SKM-1 (cell line): ENCODE data around the gene AKAP9.
"Not testable (repeated sequence)": the region's sequence is repeated elsewhere in the genome, so short reads cannot be mapped to it uniquely, and the experiment has no call there.

Experiments used
- DNase-seq: peaks from one replicate; lab custom pipeline; 2025; ENCODE audit not compliant: unreplicated experiment; lab: John Stamatoyannopoulos, UW

Gene AKAP9

GRCh38 chr7:92006046-92006445 is 65.4 kb downstream of the AKAP9 start:
- DNase-seq = no peak

DNA sequence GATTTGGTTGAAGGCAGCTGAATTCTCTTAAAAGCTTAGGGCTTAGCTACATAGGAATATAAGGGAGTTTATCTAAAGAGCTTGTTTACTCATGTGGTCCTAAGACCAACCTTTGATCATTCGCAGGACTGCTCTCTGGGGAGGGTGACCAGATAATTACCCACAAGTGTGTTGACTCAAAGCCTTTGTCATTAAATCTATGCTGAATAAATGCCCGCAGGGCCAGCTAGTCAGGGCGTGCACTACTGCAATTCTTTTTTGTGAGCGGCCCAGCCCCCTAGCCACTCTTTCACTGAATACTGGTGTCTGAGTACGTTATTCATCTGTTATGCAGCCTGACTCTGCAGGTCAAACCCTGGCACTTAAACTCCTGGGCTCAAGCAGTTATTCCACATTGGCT is 69.6 kb downstream of the AKAP9 start:
- DNase-seq = no peak

DNA sequence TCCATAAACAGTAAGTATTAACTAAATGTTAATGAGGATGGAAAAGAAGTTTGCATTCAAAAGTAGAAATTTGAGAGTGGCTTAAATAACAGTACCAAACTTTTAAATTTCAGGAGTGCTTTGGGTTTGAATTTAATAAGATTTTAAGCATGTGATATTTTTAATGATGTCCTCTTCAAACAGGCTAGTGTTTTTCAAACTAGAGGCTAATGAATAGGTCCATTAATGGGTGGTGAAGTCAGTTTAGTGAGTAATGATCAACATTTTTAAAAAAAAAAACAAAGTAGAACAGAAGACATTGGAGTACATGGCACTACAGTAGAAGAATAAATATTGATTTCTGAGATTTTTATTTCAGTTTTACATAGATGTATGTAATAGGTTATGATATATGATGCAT is 72.9 kb downstream of the AKAP9 start:
- DNase-seq = no peak

DNA sequence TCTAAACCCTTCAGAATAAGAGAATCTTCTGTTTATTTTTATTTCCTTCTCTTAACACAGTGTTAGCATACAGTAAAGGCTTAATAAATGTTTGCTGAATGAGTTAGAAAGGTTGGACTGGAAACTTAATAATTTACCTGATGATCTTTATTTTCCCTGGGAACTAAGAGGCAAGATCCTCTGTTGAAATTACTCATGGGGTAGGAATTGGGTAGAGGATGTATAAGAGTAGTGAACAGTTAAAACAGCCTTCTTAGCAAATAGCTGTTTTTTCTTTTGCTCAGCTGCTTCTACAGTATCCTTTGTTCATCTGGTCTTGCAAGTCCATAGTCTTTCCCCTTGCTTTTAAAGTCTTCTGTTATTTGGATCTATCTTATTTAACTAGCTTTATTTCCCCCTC is 80.0 kb downstream of the AKAP9 start:
- DNase-seq = no peak

DNA sequence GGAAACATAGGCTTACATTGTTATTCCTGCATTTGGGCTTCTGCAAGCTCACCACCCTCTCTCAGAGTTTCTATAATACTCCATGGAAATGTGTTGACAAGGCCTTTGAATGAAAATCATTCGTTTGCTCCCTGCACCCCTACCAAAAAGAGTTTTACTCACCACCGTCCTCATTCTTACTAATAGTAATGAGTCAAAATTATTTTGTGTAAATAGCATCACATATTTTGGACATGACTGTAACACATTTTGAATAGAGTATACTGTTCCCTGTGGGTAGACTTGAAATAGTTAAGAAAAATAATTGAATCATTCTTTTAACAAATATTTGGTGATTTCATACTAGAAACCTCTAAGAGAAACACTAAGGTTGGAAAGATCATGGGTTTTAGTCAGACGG is 84.6 kb downstream of the AKAP9 start:
- no peak for DNase-seq

- DNase-seq = not testable (repeated sequence)
Observed at GRCh38 chr7:92026635-92027034, 86.0 kb downstream of the AKAP9 start.

DNA sequence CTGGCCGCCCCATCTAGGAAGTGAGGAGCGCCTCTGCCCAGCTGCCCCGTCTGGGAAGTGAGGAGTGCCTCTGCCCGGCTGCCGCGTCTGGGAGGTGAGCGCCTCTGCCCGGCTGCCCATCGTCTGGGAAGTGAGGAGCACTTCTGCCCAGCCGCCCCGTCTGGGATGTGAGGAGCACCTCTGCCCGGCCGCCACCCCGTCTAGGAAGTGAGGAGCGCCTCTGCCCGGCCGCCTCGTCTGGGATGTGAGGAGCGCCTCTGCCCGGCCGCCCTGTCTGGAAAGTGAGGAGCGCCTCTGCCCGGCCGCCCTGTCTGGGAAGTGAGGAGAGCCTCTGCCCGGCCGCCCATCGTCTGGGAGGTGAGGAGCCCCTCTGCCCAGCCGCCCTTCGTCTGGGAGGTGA is 86.5 kb downstream of the AKAP9 start:
- DNase-seq = not testable (repeated sequence)

DNA sequence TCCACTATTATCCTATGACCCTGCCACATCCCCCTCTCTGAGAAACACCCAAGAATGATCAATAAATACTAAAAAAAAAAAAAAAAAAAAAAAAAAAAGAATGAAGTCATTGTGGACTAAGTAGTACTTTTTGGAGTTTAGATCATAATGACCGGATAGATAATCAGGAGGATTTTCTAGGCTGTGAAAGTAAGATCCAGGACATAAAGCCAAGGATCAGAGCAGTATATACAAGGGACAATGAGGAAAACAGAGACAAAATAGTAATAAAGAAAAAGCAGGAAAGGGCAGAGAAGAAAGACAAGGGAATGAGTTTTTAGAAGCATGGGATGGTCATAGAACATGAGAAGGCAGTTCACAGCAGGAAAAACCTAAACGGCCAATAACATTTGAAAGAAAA is 87.6 kb downstream of the AKAP9 start:
- no peak for DNase-seq

DNA sequence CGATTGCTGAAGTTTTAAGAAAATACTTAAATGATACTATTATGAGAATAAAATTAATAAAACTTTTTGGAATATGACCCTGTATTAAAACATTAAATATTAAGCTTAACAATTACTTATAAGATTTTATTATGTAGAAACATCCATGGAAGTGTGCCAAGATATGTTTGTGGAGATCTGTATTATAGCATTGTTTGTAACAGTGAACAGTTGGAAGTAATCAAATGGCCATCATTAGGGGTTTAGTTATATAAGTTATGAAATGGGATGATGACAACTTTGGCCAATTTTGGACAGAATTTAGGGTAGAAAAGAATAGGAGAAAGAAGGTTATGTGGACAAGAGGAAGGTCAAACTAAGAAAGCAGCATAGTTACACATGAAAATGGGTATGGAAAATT is 88.0 kb downstream of the AKAP9 start:
- no peak for DNase-seq

DNA sequence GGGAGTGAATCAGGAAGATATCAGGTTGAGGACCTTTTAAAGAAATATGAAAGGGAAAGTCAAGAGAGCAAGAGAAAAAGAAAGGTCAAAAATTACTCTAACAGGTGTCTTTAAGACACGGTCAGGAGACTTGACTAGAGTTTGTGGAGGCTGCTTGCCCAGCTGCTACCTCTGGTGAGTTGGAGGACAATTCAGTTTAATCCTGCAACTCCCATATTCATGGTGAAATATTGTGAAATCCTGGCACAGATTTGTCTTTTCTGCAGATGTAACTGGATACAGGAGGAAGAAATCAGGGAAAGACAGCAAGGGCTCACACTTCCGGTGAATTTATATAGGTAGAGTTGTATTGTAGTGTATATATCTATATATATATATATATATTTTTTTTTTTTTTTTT is 93.5 kb downstream of the AKAP9 start:
- no peak for DNase-seq

DNA sequence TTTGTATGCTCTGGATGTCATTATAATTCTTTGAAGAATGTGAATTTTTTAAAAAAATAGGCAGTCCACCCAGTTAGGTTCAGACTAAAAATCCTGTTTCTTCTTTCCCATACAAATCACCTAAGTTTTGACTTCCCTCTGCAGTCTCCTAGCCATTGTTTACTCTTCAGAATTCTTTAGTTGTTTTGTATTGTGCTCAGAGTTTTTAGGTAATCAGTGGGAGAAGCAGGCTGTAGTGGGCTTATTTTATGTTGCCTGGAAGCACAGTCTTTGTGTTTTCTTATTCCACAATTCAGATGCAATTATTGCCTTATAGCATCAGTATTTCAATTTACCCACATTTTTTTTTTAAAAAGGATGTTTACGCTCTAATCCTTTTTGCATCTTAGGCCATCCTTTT is 94.9 kb downstream of the AKAP9 start:
- no peak for DNase-seq

DNA sequence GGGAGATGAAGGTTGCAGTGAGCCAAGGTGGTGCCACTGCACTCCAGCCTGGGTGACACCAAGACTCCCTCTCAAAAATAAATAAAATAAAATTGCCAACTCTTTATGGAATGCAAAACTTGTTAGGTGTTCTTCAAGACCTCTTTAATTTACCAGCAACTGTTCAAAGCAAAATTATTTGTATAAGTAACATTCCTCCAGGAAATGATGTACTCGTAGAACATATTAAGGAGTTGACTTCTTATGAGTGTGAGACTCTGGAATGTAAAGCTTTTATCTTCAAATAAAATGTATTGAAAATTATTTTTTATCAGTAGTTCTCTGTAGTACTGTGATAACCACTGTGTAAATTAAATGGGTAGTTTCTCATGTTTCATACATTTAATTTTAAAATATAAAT is 99.2 kb downstream of the AKAP9 start:
- no peak for DNase-seq

DNA sequence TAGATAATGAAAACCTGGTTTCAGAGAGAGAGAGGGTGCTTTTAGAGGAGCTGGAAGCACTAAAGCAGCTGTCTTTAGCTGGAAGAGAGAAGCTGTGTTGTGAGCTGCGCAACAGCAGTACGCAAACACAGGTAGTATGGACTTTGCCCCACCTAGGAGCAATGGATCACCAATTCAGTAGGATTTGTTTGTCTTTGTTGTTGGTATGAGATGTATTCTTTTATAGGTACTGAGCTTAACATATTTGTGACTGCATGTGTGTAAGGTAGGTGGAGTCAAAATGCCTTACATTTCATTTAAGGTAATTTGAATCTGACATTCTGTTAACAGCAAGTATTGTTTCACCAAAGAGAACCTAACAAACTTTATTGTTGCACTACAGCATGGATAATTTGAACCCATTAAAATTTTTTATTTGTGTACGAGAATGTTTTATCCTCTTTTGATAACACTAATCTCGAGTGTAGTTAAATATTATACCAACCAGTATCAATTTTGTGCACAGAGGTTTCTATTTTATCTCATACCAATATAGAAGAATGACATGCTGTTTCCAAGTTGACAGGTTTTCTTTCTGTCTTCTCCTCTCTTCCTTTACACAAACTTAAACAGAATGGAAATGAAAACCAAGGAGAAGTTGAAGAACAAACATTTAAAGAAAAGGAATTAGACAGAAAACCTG is 101.5 kb downstream of the AKAP9 start:
- DNase-seq = no peak

DNA sequence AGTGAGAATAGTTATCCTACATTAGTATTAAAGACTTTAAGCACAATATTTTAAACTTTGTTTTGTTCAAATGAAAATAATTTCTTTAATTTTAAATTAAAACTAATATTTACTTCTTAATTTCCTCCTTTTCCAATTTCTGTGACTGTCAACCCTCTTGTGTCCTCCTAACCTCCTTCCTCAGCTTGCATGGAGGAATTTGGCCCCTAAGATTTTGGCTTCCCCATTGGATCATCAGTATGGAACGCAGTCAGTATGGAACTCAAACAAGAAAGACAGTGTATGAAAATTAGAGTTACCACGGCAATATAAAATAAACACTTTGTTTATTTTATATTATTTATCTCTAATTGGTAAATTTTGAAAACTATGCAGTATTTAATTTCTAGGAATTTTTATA is 102.4 kb downstream of the AKAP9 start:
- DNase-seq = no peak

DNA sequence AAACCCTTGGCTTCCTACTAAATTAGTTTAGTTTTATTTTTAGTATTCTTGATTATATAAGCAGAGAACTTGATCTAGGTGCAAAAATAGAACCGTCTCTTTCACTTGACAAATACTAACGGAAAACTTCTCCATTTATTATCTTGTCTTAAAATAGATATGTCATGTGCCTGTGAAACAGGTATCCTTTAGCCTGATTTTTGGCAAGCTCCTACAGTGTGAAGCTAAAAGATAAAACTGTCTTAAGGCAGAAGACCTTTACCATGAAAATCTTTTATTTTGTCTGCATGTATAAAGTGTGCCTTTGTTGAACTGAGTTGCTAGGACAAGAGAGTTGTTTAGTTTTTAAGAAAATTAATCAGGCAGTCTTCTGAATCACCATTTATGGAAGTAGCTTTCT is 103.0 kb downstream of the AKAP9 start:
- DNase-seq = no peak

DNA sequence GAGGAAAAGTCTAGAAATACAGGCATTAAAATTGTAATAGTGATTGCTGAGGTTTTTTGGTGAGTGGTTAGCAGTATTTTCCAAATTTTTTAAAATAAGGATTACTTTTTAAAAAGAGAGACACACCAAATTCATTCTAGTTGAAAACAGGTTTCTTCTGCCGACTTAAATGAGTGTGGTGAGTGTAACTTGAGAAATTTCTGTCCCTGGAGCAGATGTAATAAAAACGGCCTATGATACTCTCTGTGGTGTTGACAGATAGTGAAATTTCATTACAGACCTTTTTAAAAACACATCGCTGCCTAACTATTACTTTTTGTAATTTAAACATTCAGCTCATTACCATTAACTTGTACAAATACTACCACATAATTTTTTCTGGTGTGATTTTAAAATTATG is 103.5 kb downstream of the AKAP9 start:
- DNase-seq = no peak

GRCh38 chr7:92044940-92045339 is 104.3 kb downstream of the AKAP9 start:
- no peak for DNase-seq

GRCh38 chr7:92051655-92052054 is 111.0 kb downstream of the AKAP9 start:
- no peak for DNase-seq

DNA sequence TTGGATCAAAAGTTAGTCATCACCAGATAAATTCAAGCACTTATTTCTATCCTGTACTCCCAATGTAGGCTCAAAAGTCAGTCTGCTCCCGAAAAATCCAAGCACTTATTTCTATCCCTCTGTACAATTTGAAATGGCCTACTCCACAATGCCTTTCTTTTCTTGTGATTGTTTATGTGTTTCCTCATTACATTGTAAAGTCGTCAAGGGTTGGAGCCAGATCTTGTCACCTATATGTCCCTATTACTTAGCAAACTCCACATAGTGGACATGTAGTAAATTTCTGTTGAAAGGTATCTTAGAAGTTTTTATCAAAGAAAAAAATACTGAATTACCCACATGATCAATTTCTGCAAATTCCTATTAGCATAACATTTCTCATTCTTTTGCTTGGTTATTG is 111.5 kb downstream of the AKAP9 start:
- DNase-seq = no peak

DNA sequence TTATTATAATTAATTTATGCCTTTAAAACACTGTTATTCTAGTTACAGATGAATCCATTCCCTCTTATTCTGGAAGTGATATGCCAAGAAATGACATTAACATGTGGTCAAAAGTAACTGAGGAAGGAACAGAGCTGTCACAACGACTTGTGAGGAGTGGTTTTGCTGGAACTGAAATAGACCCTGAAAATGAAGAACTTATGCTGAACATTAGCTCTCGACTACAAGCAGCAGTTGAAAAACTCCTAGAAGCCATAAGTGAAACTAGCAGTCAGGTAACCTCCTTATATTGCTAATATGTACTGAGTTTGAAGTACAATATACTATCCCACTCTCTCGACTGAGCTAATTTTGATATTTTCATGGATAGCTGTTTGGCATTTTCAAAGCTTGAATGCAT is 112.0 kb downstream of the AKAP9 start:
- DNase-seq = no peak

GRCh38 chr7:92053312-92053711 is 112.7 kb downstream of the AKAP9 start:
- no peak for DNase-seq

DNA sequence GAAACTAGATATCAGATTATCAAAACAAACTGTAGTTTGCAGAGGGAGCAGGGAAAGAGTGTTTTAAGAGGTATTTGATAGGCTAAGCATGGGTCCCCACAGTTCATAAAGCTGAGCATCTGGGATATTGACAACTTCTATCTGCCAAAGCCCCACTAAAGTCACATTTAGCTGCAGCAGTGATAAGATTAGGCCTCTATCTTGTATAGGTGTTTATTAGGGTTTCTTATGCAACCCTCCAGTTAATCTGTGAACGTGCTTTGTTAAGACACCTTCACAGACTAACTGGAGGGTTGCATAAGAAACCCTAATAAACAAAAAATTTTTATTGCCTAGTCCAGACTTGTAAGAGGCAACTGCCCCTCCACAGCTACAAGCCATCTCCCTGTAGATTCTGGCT is 115.6 kb downstream of the AKAP9 start:
- no peak for DNase-seq

- no peak for DNase-seq
Observed at GRCh38 chr7:92057375-92057774, 116.7 kb downstream of the AKAP9 start.

DNA sequence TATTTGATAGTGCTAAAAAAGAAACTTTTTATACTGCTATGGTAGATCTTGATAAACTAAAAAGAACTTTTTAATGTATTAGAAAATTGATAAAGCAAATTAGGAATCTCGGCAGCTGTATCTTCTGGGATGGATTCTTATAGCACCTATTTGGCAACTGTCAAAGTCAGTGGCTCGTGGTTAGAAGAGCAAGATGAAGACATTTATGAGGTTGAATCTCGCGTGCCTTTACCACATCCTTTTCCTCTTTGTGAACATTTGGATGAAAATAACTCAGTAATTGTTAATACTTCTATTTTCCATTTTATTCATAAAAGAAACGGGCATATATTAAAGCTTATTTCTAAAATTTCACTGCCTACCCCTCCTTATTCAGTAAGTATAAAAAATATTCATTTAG is 117.4 kb downstream of the AKAP9 start:
- no peak for DNase-seq
